Measurements from ENCODE around the gene MRPL24.

Gene MRPL24

GRCh38 chr1:156709757-156710489 lies 31.0 kb downstream of the MRPL24 start:
- peak; percentile 90 for DNase-seq (ENCODE audit: low spot score)

DNA sequence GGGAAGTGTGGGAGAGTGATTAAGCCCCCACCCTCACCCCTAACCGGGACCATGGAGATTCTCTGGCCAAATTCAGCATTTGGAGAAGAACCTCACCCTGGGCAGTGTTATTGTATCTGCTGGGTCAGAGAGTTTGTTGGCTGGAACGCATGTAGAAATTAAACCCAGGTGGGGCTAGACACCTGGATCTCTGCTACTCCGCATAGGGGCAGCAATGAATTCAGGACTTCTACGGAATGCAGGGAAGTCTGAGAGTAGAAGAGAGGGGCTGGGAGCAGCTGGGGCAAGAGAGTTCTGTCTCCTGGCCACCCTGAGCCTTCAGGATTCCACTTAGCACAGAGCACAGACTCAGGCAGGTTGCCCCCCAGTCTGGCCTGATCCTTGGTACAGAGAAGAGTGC lies 31.9 kb downstream of the MRPL24 start:
- DNase-seq (ENCODE audit: low spot score): no peak

DNA sequence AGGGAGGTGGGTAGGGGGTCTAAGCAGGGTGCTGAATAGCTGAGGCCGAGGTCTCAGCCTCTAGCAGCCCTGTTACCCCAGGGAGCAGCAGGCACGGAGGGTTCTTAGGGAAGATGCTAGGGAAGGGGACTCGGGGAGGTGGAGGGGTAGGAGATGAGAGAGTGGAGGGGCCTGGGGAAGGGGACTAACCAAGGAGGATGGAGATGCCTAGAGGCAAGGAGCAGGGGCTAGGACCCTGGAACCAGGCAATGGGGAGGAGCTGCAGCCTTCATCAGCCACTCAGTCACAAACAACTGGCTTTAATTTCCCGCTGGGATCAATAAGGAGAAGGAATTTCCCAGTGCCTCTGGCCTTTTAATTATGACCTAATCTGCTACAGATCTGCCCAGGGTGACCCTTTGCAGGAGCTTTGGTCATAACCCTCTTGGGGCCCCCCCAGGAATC lies 32.6 kb downstream of the MRPL24 start:
- DNase-seq (ENCODE audit: low spot score): no peak

GRCh38 chr1:156707417-156708217 lies 33.3 kb downstream of the MRPL24 start:
- DNase-seq (ENCODE audit: low spot score): no peak

DNA sequence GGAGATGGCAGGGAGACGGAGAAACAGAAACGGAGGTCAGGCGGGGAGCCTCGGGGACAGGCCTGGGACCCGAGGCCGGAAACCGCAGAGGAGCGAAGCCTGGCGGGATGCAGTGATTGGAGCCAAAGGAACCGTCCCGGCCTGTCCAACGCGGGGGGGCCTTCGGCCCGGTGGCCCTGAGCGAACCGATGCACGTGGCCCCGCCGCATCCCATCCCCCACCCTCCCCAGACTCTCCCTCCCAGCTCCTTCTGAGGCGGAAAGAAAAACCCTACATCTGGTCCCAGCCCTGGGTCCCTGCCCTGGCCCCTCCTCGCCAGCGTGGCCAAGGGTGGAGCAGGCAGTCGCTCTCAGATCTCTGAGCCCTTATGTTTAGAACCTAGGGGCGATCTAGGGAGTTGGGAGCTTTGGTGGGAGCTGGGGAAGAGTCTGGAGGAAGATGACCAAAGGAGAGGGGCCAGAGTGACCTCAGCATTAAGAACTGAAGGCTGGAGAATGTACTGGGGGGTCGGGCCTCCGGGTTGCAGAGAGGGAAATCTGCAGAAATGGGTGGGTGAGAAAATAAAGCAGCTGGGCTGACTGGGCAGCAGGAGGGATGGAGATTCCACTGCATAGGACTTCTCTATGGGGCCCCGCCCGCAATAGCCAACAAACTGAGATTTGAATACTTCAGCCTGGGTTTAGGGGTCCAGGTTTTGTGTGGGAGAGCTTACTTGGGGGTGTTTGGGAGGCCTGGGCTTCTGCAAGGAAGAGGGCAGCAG lies 34.1 kb downstream of the MRPL24 start:
- peak; percentile 49 for DNase-seq (ENCODE audit: low spot score)

DNA sequence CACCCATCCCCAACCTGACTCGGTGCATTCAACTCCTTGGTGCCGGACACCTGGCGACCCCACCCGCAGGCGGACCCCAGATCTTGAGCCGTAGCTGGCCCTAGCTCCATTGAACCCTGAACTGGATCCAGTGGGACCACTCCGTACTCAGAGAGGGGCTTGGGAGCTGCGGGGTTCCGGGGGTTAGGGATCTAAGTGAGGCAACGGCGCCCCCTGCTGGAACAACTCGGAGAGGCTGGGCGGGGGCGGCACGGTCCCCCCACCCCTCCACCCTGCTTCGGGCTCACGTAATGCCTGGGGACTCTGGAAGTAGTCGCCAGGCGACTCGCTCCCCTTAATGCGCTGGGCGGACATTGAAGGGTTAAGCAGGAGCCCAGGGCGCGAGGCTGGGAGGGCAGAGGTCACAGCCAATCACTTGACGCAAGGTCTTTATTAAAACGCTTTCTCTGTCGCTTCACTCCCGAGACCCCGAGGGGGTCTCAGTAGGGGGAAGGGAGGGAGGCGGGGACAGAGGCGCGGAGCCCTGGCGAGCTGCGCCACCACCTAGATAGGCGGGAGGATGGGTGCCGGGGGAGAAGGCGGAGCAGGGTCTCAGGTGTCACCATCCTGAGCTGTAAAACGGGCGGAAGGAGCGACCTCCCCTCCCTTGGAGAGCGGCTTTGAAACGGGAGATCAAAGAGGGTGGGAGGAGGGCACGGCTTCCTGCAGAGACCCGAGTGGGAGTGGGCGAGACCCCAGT lies 34.8 kb downstream of the MRPL24 start:
- DNase-seq (ENCODE audit: low spot score): peak; percentile 82

DNA sequence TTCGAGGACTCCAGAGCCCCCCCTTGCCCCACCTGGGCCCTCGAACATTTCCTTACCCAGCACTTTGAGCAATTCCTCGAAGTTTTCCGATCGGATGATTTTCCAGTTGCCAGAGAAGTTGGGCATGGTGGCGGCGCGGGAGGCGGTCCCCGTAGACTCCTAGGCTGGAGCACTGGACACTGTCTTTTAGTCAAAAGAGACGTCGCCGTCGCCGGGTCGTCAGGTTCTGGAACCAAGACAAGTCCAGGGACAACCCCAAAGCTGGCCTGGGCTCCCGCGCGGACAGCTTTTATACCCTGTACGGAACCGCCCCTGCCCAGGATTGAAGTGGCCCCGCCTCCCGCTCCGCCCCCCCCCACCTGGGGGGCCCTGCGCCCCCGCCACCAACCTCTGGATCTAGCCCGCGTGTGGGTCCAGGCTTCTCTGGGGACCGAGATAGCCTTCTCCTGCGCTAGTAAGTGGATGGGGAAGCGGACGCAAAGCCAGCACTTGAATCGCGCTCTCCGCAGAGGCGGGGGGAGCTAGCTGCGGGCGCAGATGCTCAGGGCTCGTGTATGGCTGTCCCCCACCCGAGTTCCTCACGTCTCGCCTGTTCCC lies 35.5 kb downstream of the MRPL24 start, which contains the start of gene CRABP2:
TSS of gene CRABP2 (minus strand) at position 263 of the 597 bp plus-strand sequence. CDS start at position 126, 137 bp downstream.
- DNase-seq (ENCODE audit: low spot score): no peak

DNA sequence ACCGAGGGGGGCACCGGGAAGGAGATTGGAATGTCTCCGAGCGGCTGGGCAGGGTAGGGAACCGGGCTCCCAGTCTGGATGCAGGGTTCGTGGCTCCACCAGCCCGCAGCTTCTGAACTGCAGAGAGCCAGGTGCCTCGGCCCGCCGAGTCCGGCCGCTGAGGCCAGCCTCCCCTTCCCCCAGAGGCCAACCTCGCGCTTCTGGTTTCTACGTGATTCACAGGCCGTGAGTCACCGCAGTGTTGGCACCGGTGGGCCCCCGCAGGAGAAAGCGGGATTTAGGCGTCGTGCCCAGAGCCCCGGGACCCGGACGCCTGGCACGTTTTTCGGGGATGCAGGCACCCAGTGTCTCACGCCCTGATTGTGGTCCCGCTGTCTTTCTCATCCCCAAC lies 36.0 kb downstream of the MRPL24 start:
- DNase-seq (ENCODE audit: low spot score): peak; percentile 78

DNA sequence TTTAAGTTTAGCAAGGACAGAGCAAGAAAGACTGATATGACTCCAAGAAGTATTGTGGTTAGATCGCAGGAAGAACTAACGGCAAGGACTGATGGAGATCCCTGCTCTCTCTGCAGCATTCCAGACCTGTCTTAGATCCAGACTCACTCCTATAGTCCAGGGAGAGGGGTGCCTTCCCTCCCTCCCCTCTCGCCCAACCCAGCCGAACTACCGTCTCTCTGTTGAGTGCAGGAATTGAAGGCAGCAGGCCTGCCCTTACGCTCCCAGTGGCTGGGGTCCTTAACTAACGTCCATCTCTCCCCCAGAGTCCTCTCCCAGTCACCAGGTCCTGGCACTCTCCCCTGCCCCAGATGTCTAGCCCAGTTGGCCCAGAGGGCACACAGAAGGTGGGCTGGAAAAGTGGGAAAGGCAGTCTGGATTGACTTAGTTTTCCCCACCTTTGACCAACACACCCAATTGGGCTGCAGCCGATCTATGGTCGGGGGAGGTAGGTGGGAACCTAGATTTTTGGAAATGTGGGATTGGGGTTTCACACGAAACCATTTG lies 36.6 kb downstream of the MRPL24 start:
- DNase-seq (ENCODE audit: low spot score): no peak

DNA sequence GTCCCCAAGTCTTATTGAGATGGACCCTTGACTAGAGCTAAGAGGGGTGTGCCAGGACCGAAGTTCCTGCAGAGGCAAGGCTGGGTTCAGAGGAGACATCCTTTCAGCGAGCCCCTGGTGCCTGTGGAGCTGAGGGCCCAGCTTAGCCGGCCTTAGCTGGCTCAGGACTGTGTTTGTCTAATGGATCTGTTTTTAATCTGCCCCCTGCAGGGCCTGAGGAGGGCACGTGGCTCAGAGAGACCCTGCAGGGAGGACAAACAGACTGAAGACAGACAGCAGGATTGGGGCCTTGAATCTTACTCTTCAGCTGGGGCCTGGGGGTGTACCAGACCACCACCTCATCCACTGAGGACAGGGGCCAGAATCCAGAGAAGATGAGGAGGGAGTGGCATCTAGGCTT lies 37.1 kb downstream of the MRPL24 start:
- DNase-seq (ENCODE audit: low spot score): no peak

DNA sequence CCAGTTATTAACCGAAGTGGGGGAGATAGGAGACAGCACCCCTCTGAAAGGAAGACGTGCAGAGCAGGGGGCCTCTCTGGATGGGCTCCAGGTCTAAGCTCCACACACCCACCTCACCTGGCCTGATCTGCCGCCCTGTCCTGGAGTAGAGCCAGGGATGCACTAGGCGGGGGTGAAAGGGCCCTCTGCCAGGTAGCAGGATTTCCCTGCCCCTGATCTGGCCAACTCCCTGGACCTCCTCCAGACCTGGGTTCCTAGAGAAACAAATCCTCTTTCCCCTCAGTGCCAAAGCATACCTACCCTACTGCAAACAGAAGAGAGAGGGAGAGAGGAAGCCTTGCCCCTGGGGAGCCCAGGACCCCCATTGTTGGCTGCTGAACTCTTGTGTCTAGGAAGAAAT lies 37.6 kb downstream of the MRPL24 start:
- DNase-seq (ENCODE audit: low spot score): no peak

GRCh38 chr1:156700736-156701531 lies 40.0 kb downstream of the MRPL24 start:
- no peak for DNase-seq (ENCODE audit: low spot score)

- DNase-seq (ENCODE audit: low spot score): no peak
These were observed 41.9 kb downstream of the MRPL24 start for GRCh38 chr1:156698995-156699394.

DNA sequence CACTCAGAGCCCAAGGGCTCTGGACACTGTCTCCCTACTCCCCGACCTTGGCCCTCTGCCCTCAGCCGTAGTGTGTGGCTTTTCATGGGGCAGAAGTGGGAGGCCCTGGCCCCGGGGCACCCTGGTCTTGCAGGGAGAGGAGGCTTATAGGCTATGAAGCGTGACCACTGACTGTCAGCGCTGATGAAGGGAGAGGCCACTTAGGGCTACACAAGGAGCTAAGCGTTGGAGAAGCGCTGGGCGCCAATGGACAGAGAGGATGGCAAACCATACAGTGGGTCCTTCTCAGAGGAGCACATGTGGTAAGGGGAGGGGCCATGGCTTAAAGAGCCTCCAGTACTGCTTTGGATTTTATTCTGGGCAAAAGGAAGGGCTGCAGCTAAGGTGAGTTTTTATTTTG lies 43.4 kb downstream of the MRPL24 start:
- no peak for DNase-seq (ENCODE audit: low spot score)

GRCh38 chr1:156696755-156697154 lies 44.1 kb downstream of the MRPL24 start:
- DNase-seq (ENCODE audit: low spot score): no peak

DNA sequence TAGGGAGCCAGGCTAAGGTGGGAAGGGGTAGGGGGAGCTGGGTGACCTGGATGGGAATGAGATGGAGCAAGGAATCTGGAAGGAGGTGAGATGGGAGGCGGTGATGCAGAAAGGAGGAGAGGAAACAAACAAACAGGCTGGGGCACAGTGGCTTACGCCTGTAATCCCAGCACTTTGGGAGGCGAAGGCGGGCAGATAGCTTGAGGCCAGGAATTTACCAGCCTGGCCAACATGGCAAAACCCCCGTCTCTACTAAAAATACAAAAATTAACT lies 46.3 kb downstream of the MRPL24 start:
- DNase-seq (ENCODE audit: low spot score): no peak

- no peak for DNase-seq (ENCODE audit: low spot score)
These were observed 46.8 kb downstream of the MRPL24 start for GRCh38 chr1:156693848-156694689.

DNA sequence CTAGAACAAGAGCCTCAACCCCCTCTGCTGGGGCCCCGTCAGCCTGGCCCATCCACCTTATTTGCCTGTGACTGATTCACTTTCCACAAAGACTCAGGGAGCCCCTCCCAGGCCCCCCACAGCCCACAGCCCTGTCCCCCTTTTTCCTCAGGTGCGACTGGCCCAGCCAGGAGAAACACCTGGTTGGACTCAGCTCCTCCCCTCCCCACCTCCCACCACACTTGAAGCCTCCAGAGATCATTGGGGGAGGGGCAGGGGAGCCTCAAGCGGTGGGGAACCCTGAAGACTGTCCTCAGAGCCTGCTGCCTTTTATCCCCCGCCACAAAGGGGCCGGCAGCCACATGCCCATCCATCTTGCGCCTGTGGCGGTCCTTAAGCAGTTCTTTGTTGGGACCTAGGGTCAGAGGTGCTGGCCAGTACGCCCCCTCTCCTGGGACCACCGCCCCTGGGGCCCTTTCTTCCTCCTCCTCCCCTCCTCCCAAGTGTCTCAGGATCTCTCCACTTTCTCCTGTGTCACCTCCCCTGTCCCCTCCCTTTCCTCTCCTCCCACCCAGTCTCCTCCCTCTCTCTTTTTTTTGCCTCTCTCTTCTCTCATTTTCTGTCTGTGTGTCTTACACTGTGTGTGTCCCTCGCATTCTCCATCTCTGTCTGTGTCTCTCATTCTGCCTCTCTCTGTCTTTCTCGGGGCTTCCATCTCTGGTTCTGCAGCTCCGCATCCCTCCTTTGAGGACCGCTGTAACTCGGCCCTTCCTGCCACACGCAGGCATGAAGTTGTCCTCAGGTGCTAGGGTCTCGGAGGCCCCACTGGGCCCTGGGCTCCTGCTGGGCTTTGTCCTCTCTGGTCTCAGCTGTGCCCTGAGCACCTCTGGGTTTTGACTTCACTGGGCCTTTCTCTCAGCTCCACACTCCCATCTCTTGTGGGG lies 47.7 kb downstream of the MRPL24 start:
- no peak for DNase-seq (ENCODE audit: low spot score)

Measured in hepatic stellate cell (primary cell).